Esophagus (tissue), 2 donors: ENCODE measurements around the gene TBK1. TPM values are rescaled to one million over a fixed set of nuclear protein-coding genes. Genes with fewer than 3 reads are reported as not detected.

Experiments
- H3K27ac ChIP-seq, 2 donors: one replicate each; pipeline ENCODE4 v1.5.1; 2013; ENCODE audit warnings: low read depth in 2 of 2, mild to moderate bottlenecking in 2 of 2, inconsistent platforms in 1 of 2, low read length in 1 of 2, moderate library complexity in 1 of 2
- H3K27me3 ChIP-seq, 2 donors: one replicate each; pipeline ENCODE4 v1.6.1; 2013; ENCODE audit warnings: low read length in 2 of 2, control low read depth in 1 of 2, mild to moderate bottlenecking in 1 of 2; ENCODE audit not compliant: insufficient read depth in 2 of 2, control insufficient read depth in 1 of 2
- H3K36me3 ChIP-seq, 2 donors: one replicate each; pipeline ENCODE4 v1.6.1; 2013; ENCODE audit warnings: low read length in 1 of 2; ENCODE audit not compliant: control insufficient read depth in 2 of 2, insufficient read depth in 2 of 2
- H3K4me1 ChIP-seq, 2 donors: one replicate each; pipeline ENCODE4 v1.6.1; 2013; ENCODE audit warnings: low read length in 1 of 2; ENCODE audit not compliant: control insufficient read depth in 2 of 2, insufficient read depth in 2 of 2
- H3K4me3 ChIP-seq, 2 donors: one replicate each; pipeline ENCODE4 v1.5.1; 2013; ENCODE audit warnings: low read length in 2 of 2, mild to moderate bottlenecking in 2 of 2, low read depth in 1 of 2, moderate library complexity in 1 of 2
- H3K9me3 ChIP-seq, 2 donors: one replicate each; pipeline ENCODE4 v1.6.1; 2013; ENCODE audit warnings: mild to moderate bottlenecking in 2 of 2, low read depth in 1 of 2, low read length in 1 of 2, moderate library complexity in 1 of 2; ENCODE audit not compliant: control insufficient read depth in 2 of 2, insufficient read depth in 1 of 2
- WGBS, 2 donors: extraction: QIAGEN DNeasy Blood & Tissue Kit; methylation state at CpG; one replicate each; pipeline ENCODE4 v1.1.7; 2013; 5-methylcytosine and 5-hydroxymethylcytosine counted together
- polyA plus RNA-seq, 2 donors: library from polyadenylated mRNA; stranded (reverse); fragments of 200-250 nt; gene quantifications; one replicate each; pipeline ENCODE4 v1.2.3, GENCODE V29; 2013
- donor health status: healthy with polysubstance abuse.
- donor health status: Bipolar disorder and iron deficiency.

TBK1 gene
- polyA plus RNA-seq, 2 donors: 10.1 to 11.7 TPM

DNA sequence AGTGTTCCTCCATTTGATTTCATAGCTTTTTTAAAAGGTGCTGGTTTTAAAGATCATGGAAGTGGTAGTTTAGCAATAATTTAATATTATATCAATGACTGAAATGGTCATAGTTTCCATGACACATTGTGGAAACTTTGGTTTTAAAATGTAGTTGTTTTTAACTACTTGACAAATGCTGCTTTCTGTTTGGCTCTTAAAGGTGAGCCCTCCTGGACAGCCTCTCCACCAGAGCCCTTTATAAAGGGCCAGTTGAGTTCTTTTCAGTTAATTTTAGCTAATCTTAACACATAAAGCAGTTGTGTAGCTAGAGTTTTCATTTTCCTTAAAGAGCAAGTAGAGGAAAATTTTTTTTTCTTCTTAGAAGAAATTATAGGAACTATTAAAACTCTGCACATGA is 33.7 kb upstream of the TBK1 start:
- Histone ChIP-seq H3K36me3 (peaks cover 7 to 14% of the 10 kb centered on the region in 2 donors), H3K4me1 (no peaks in the 10 kb centered on the region), H3K9me3 (no peaks in the 10 kb centered on the region), H3K27ac (no peak overlapping the region), H3K4me3 (no peak overlapping the region), H3K27me3 (no peaks in the 10 kb centered on the region)

GRCh38 chr12:64419696-64420095 is 32.2 kb upstream of the TBK1 start:
- H3K27ac ChIP-seq: no peak overlapping the region

DNA sequence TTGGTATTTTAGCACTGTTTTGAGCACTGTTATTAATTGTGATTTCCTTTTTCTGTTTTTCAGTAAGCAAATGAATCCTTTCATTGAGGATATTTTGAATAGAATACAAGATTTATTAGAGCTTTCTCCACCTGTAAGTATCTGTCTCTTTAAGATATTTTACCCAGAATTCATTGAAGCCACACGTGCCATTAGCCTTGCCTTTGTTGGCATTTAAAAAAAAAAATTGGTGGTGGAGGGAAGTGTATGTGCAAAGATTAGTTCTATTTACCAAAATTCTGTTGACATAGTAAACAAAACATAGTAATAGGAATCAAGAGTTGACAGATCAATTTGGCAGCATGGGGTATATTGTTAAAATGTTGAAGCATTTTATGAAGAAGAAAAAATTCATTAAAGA is 23.9 kb upstream of the TBK1 start:
- H3K36me3 ChIP-seq: peaks cover 8 to 10% of the 10 kb centered on the region in 2 donors

More at GRCh38 chr12:64419696-64420095, 32.2 kb upstream of the TBK1 start:
- H3K36me3 ChIP-seq: peaks cover 5 to 12% of the 10 kb centered on the region in 2 donors
- no peaks in the 10 kb centered on the region for H3K27me3 ChIP-seq
- WGBS, 2 donors: 82 to 91% methylated on average over 3 of the region's 3 CpGs
- no peak overlapping the region for H3K4me3 ChIP-seq
- no peaks in the 10 kb centered on the region for H3K9me3 ChIP-seq
- no peaks in the 10 kb centered on the region for H3K4me1 ChIP-seq

DNA sequence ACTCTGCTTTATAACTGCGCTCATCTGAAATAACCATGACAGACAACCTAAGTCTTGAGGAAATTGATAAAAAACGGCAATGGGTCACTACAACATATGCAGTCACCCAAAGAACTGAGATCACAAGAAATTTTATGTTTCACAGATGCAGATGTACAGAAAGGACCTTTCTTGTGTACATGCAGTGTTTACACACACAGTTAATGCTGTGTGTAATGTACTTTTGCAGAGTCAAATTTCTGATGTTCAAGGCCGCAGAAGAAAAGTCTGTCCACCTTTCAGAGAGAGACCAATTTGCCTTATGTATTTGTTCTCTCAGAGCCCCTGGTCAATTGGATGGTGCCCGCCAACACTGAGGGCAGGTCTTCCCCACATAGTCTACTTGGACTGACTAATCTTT is 23.0 kb upstream of the TBK1 start:
- Histone ChIP-seq H3K27me3 (no peaks in the 10 kb centered on the region), H3K36me3 (peaks cover 8 to 12% of the 10 kb centered on the region in 2 donors), H3K4me3 (no peak overlapping the region), H3K27ac (no peak overlapping the region), H3K4me1 (no peaks in the 10 kb centered on the region), H3K9me3 (no peaks in the 10 kb centered on the region)
- 91 to 95% methylated on average over 4 of the region's 4 CpGs for WGBS, 2 donors

More for the DNA sequence above, 23.9 kb upstream of the TBK1 start:
- Histone ChIP-seq H3K27ac (no peak overlapping the region), H3K4me1 (no peaks in the 10 kb centered on the region), H3K27me3 (no peaks in the 10 kb centered on the region), H3K4me3 (no peak overlapping the region), H3K9me3 (no peaks in the 10 kb centered on the region)
- 21 to 24% methylated on average over 1 of the region's 1 CpG for WGBS, 2 donors

GRCh38 chr12:64430886-64431285 is 21.0 kb upstream of the TBK1 start:
- Histone ChIP-seq H3K4me3 (no peak overlapping the region), H3K36me3 (peaks cover under 1 to 12% of the 10 kb centered on the region in 2 donors), H3K4me1 (no peaks in the 10 kb centered on the region), H3K27ac (no peak overlapping the region), H3K27me3 (no peaks in the 10 kb centered on the region), H3K9me3 (no peaks in the 10 kb centered on the region)
- WGBS, 2 donors: 75 to 77% methylated on average over 2 of the region's 2 CpGs

DNA sequence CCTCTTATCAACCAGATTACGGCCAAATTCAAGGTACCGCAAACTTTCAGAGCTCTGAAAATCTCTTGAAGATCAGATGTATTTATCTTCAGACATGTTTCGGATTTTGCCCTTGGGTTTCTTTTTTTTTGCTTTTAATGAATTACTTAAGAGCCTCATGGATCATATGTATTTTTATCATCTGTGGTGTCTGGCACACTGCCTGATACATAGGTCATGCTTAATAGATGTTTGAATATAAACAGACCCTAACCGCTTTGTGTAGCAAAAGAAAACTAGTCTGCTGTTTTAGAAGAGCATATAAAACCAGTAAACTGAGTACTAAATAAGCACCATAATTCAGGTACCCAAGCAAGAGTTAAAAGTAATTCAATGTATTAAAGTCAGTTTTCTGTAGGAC is 20.1 kb upstream of the TBK1 start:
- H3K4me1 ChIP-seq: no peaks in the 10 kb centered on the region
- H3K27me3 ChIP-seq: no peaks in the 10 kb centered on the region
- no peak overlapping the region for H3K4me3 ChIP-seq
- H3K36me3 ChIP-seq: peaks cover 6 to 13% of the 10 kb centered on the region in 2 donors
- no peak overlapping the region for H3K27ac ChIP-seq
- no peaks in the 10 kb centered on the region for H3K9me3 ChIP-seq
- WGBS, 2 donors: 90 to 94% methylated on average over 4 of the region's 4 CpGs

- WGBS, 2 donors: 93 to 95% methylated on average over 5 of the region's 5 CpGs
- Histone ChIP-seq H3K27me3 (no peaks in the 10 kb centered on the region), H3K4me3 (no peak overlapping the region), H3K36me3 (peaks cover 7 to 10% of the 10 kb centered on the region in 2 donors), H3K27ac (no peak overlapping the region), H3K4me1 (no peaks in the 10 kb centered on the region), H3K9me3 (no peaks in the 10 kb centered on the region)
These were observed 18.0 kb upstream of the TBK1 start for GRCh38 chr12:64433915-64434314.

DNA sequence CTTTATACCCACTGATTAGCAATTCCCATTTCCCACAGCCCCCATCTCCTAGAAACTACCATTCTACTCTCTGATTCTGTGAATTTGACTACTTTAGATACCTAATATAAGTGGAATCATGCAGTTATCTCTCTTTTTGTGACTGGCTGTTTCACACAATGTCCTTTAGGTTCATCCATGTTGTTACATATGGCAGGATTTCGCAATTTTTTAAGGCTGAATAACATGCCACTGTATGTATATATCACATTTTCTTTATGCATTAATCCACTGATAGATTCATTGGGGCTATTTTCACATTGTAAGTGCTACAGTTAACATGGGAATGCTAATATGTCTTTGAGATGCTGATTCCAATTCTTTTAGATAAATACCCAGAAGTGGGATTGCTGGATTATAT is 11.8 kb upstream of the TBK1 start:
- H3K27me3 ChIP-seq: no peaks in the 10 kb centered on the region
- H3K9me3 ChIP-seq: no peaks in the 10 kb centered on the region
- peaks cover 7 to 8% of the 10 kb centered on the region in 2 donors for H3K36me3 ChIP-seq
- H3K4me3 ChIP-seq: no peak overlapping the region
- no peak overlapping the region for H3K27ac ChIP-seq
- WGBS, 2 donors: 96% methylated on average over 1 of the region's 1 CpG
- no peaks in the 10 kb centered on the region for H3K4me1 ChIP-seq

DNA sequence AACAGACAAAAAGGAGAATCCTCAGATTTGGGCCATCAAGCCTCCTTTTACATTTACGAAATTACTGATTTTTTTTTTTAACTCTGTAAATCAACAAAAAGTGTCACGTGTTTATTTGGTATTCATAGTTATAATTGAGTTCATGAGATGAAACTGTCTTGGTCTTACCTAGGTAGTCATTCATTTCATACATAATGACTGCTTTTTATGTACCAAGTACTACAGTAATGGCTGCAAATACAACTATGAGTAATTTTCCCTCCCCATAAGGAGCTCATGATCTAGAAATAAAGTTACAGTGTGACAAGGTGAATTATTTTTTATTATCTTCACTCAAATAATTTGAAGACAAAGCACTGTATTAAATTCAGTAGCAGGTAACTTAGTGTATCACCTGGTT is 6.4 kb upstream of the TBK1 start:
- Histone ChIP-seq H3K9me3 (no peaks in the 10 kb centered on the region), H3K36me3 (peaks cover 0 to 10% of the 10 kb centered on the region in 2 donors), H3K27ac (no peak overlapping the region), H3K4me3 (no peak overlapping the region), H3K27me3 (no peaks in the 10 kb centered on the region), H3K4me1 (no peaks in the 10 kb centered on the region)
- 86 to 89% methylated on average over 2 of the region's 2 CpGs for WGBS, 2 donors

DNA sequence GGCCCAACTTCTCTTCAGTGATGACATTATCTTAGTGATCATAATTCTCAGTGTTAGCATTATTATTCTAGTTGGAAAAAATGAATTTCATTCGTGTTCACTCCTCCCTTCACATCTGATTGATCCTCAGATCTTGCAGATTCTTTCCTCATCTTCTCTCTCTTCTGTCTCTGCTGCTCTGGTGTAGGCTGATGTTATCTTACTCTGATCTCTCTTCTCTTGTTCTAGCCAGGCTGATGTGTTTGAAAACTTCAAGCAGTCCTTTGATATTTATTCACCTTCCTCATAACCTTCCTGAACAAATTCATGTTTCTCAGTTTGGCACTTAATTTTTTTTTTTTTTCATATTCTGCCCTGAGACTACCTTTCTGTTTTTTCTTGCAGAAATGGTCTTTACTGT is 5.6 kb upstream of the TBK1 start:
- Histone ChIP-seq H3K4me3 (no peak overlapping the region), H3K27me3 (no peaks in the 10 kb centered on the region), H3K9me3 (no peaks in the 10 kb centered on the region), H3K27ac (no peak overlapping the region), H3K36me3 (peaks cover 0 to 10% of the 10 kb centered on the region in 2 donors), H3K4me1 (no peaks in the 10 kb centered on the region)
- 61 to 69% methylated on average over 1 of the region's 1 CpG for WGBS, 2 donors
